Neural cell (in vitro differentiated cells): ENCODE measurements around the gene LRMDA. TPM values are rescaled to one million over a fixed set of nuclear protein-coding genes. Genes with fewer than 3 reads are reported as not detected.

Source experiments
- H2AFZ ChIP-seq: fragments of 200-600, 300-800 bp; sonication (generic), shearing (Covaris generic); 2 replicates; pipeline ENCODE4 v1.6.0; 2014; ENCODE audit warnings: low read depth, mild to moderate bottlenecking, antibody characterized with exemption, low read length, moderate library complexity
- H3F3A ChIP-seq: fragments of 200-600 bp; shearing (Covaris generic); 2 replicates; pipeline ENCODE4 v1.6.1; 2016; ENCODE audit warnings: mild to moderate bottlenecking, moderate library complexity, mixed read lengths, antibody characterized with exemption, low read length; ENCODE audit not compliant: insufficient read depth, poor library complexity, severe bottlenecking
- H3K27ac ChIP-seq: fragments of 200-600, 300-800 bp; sonication (generic), shearing (Covaris generic); 2 replicates; pipeline ENCODE4 v1.5.1; 2014; ENCODE audit warnings: mild to moderate bottlenecking, low read length, moderate library complexity
- H3K27me3 ChIP-seq: fragments of 300-800, 200-600 bp; sonication (generic), shearing (Covaris generic); 2 replicates; pipeline ENCODE4 v1.6.0; 2014; ENCODE audit warnings: mild to moderate bottlenecking, low read depth, low read length, moderate library complexity; ENCODE audit not compliant: insufficient read depth
- H3K36me3 ChIP-seq: fragments of 300-800, 200-600 bp; sonication (generic), shearing (Covaris generic); 2 replicates; pipeline ENCODE4 v1.5.1; 2014; ENCODE audit warnings: mild to moderate bottlenecking, antibody characterized with exemption, low read length, moderate library complexity; ENCODE audit not compliant: insufficient read depth
- H3K4me2 ChIP-seq: fragments of 300-800, 200-600 bp; sonication (generic), shearing (Covaris generic); 2 replicates; pipeline ENCODE4 v1.6.0; 2014; ENCODE audit warnings: mild to moderate bottlenecking, low read length
- H3K4me3 ChIP-seq: fragments of 300-800, 200-600 bp; sonication (generic), shearing (Covaris generic); 2 replicates; pipeline ENCODE4 v1.5.1; 2014; ENCODE audit warnings: mild to moderate bottlenecking, low read length, moderate library complexity
- H3K79me2 ChIP-seq: fragments of 200-600 bp; shearing (Covaris generic); replicated peaks from 2 replicates; pipeline ENCODE4 v1.6.0; 2014; ENCODE audit warnings: mild to moderate bottlenecking, low read length, moderate library complexity; ENCODE audit not compliant: insufficient read depth
- H3K9ac ChIP-seq: fragments of 300-800, 200-600 bp; sonication (generic), shearing (Covaris generic); 2 replicates; pipeline ENCODE4 v1.6.1; 2016; ENCODE audit warnings: mild to moderate bottlenecking, low read length, mixed read lengths
- H3K9me2 ChIP-seq: fragments of 200-600 bp; shearing (Covaris generic); 2 replicates; pipeline ENCODE4 v1.6.1; 2016; ENCODE audit warnings: mild to moderate bottlenecking, low read length, mixed read lengths; ENCODE audit not compliant: insufficient read depth
- H3K9me3 ChIP-seq: fragments of 200-600, 300-800 bp; sonication (generic), shearing (Covaris generic); 2 replicates; pipeline ENCODE4 v1.6.1; 2016; ENCODE audit warnings: mild to moderate bottlenecking, mixed run types, low read length, moderate library complexity, mixed read lengths
- H4K20me1 ChIP-seq: fragments of 200-600 bp; shearing (Covaris generic); 2 replicates; pipeline ENCODE4 v1.6.1; 2016; ENCODE audit warnings: mild to moderate bottlenecking, mixed run types; ENCODE audit not compliant: insufficient read depth
- EP300 ChIP-seq: fragments of 450-650 bp; conservative IDR thresholded peaks from 2 replicates; pipeline ENCODE4 v1.6.1; 2014; ENCODE audit warnings: antibody characterized with exemption, mild to moderate bottlenecking, moderate library complexity; ENCODE audit not compliant: poor library complexity, severe bottlenecking
- EZH2 ChIP-seq: fragments of 200-600, 300-800 bp; shearing (Covaris generic), sonication (generic); IDR thresholded peaks from 2 replicates; pipeline ENCODE4 v1.6.1; 2014; ENCODE audit warnings: antibody characterized with exemption, low read length, borderline replicate concordance, mild to moderate bottlenecking; ENCODE audit not compliant: insufficient read depth, poor library complexity, severe bottlenecking
- MXI1 ChIP-seq: fragments of 450-650 bp; conservative IDR thresholded peaks from 2 replicates; pipeline ENCODE4 v1.6.1; 2014; ENCODE audit warnings: antibody characterized with exemption, mild to moderate bottlenecking; ENCODE audit not compliant: poor library complexity, severe bottlenecking
- POLR2AphosphoS5 ChIP-seq: IDR thresholded peaks from 2 replicates; pipeline ENCODE4 v1.6.1; 2012
- RAD21 ChIP-seq: fragments of 450-650 bp; conservative IDR thresholded peaks from 2 replicates; pipeline ENCODE4 v1.6.1; 2014; ENCODE audit warnings: antibody characterized with exemption, mild to moderate bottlenecking, moderate library complexity
- SMC3 ChIP-seq: fragments of 450-650 bp; conservative IDR thresholded peaks from 2 replicates; pipeline ENCODE4 v1.6.1; 2014; ENCODE audit warnings: antibody characterized with exemption, mild to moderate bottlenecking, moderate library complexity; ENCODE audit not compliant: poor library complexity
- TAF1 ChIP-seq: IDR thresholded peaks from 2 replicates; pipeline ENCODE4 v1.6.1; 2012; ENCODE audit warnings: low read depth
- polyA plus RNA-seq: library from polyadenylated mRNA; depleted of rRNA; stranded (reverse); fragments of >200 nt; gene quantifications from 2 replicates; pipeline ENCODE4 v1.2.3, GENCODE V29; 2014
- TF ChIP-seq, protein P1 (sequence below): IDR thresholded peaks from 2 replicates; pipeline ENCODE4 v1.6.1; 2012; ENCODE audit warnings: borderline replicate concordance
- TF ChIP-seq, protein P2 (sequence below): fragments of 450-650 bp; IDR thresholded peaks from 2 replicates; pipeline ENCODE4 v1.5.1; 2014; ENCODE audit warnings: antibody characterized with exemption, mild to moderate bottlenecking, moderate library complexity; ENCODE audit not compliant: poor library complexity, severe bottlenecking

LRMDA gene
- polyA plus RNA-seq, 1 donor from 2014 or later: 5.6 TPM

DNA sequence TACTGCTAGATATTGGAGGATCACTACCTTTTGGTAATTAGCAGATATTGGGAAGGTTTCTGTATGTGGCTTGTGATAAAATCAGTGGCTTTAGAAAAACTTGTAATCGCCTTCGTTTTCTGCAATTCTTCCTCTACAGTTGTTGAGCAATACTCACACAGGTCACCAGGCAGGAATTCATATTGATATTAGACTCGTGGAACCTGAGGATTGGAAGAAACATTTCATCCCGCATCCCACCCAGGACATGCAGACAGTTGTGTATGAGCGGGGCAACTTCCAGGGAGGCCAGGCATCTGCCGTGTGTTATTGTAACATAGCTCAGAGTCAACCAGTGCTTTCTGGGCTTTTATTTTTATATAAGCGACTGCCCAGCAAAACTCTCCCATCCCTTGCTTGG, 821.3 kb downstream of the LRMDA start:
- no peaks in the 10 kb centered on the region for H3K36me3 ChIP-seq
- H2AFZ ChIP-seq: no peak overlapping the region
- no peak overlapping the region for H3K9ac ChIP-seq
- no peak overlapping the region for H3K4me2 ChIP-seq
- no peaks in the 10 kb centered on the region for H3K27me3 ChIP-seq
- no peaks in the 10 kb centered on the region for H3K79me2 ChIP-seq
- no peaks in the 10 kb centered on the region for H3K9me2 ChIP-seq
- TF ChIP-seq POLR2AphosphoS5 (no peak), SMC3 (no peak), MXI1 (no peak), TAF1 (no peak), RAD21 (no peak), EZH2 (no peak), EP300 (no peak)
- TF ChIP-seq, protein P1, sequence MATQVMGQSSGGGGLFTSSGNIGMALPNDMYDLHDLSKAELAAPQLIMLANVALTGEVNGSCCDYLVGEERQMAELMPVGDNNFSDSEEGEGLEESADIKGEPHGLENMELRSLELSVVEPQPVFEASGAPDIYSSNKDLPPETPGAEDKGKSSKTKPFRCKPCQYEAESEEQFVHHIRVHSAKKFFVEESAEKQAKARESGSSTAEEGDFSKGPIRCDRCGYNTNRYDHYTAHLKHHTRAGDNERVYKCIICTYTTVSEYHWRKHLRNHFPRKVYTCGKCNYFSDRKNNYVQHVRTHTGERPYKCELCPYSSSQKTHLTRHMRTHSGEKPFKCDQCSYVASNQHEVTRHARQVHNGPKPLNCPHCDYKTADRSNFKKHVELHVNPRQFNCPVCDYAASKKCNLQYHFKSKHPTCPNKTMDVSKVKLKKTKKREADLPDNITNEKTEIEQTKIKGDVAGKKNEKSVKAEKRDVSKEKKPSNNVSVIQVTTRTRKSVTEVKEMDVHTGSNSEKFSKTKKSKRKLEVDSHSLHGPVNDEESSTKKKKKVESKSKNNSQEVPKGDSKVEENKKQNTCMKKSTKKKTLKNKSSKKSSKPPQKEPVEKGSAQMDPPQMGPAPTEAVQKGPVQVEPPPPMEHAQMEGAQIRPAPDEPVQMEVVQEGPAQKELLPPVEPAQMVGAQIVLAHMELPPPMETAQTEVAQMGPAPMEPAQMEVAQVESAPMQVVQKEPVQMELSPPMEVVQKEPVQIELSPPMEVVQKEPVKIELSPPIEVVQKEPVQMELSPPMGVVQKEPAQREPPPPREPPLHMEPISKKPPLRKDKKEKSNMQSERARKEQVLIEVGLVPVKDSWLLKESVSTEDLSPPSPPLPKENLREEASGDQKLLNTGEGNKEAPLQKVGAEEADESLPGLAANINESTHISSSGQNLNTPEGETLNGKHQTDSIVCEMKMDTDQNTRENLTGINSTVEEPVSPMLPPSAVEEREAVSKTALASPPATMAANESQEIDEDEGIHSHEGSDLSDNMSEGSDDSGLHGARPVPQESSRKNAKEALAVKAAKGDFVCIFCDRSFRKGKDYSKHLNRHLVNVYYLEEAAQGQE: no peak
- TF ChIP-seq, protein P2, sequence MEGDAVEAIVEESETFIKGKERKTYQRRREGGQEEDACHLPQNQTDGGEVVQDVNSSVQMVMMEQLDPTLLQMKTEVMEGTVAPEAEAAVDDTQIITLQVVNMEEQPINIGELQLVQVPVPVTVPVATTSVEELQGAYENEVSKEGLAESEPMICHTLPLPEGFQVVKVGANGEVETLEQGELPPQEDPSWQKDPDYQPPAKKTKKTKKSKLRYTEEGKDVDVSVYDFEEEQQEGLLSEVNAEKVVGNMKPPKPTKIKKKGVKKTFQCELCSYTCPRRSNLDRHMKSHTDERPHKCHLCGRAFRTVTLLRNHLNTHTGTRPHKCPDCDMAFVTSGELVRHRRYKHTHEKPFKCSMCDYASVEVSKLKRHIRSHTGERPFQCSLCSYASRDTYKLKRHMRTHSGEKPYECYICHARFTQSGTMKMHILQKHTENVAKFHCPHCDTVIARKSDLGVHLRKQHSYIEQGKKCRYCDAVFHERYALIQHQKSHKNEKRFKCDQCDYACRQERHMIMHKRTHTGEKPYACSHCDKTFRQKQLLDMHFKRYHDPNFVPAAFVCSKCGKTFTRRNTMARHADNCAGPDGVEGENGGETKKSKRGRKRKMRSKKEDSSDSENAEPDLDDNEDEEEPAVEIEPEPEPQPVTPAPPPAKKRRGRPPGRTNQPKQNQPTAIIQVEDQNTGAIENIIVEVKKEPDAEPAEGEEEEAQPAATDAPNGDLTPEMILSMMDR: no peak
- no peaks in the 10 kb centered on the region for H3F3A ChIP-seq
- H3K27ac ChIP-seq: no peak overlapping the region
- H3K9me3 ChIP-seq: no peaks in the 10 kb centered on the region
- H4K20me1 ChIP-seq: no peaks in the 10 kb centered on the region
- no peak overlapping the region for H3K4me3 ChIP-seq

DNA sequence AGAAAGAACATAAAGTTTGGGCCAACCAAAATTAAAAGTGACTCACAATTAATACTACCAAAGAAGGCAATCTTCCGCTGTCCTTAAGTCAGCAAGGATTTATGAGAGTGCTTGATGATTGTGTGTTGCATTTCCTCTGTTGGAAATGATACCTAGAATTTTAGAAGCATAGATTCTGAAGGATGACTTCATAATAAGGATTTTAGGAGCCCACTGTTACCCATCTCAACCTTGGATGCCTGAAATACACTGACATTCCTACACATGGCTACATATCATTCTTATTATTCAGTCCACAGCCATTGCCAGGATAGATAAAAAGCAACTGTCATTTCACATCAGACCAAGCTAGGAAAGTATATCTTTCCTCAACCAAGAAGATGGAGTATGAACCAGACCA, 823.8 kb downstream of the LRMDA start:
- Histone ChIP-seq H3K36me3 (no peaks in the 10 kb centered on the region), H3K9ac (no peak overlapping the region), H3K79me2 (no peaks in the 10 kb centered on the region), H3K27ac (no peak overlapping the region), H3F3A (no peaks in the 10 kb centered on the region), H3K27me3 (no peaks in the 10 kb centered on the region), H3K9me2 (no peaks in the 10 kb centered on the region), H3K4me3 (no peak overlapping the region), H3K9me3 (peaks cover under 1% of the 10 kb centered on the region), H2AFZ (no peak overlapping the region), H3K4me2 (no peak overlapping the region), H4K20me1 (no peaks in the 10 kb centered on the region)
- TF ChIP-seq MXI1 (no peak), RAD21 (no peak), POLR2AphosphoS5 (no peak), SMC3 (no peak)
- TF ChIP-seq, protein P1: no peak
